Stimulated activated CD8-positive, alpha-beta memory T cell treated with anti-CD3 and anti-CD28 coated beads, Interleukin-7, amount 100 ng/mL, for 48 hours (primary cell): Measurements from ENCODE around the gene HTR3D.
"Not testable (repeated sequence)": the region's sequence is repeated elsewhere in the genome, so short reads cannot be mapped to it uniquely, and the experiment has no call there.

Experiments used
- DNase-seq, 2 donors: peaks; one replicate each; pipeline ENCODE4 v3.0.0-alpha.2; 2020; ENCODE audit warnings: low read depth in 1 of 2; ENCODE audit errors: extremely low read depth in 1 of 2

The HTR3D gene

DNA sequence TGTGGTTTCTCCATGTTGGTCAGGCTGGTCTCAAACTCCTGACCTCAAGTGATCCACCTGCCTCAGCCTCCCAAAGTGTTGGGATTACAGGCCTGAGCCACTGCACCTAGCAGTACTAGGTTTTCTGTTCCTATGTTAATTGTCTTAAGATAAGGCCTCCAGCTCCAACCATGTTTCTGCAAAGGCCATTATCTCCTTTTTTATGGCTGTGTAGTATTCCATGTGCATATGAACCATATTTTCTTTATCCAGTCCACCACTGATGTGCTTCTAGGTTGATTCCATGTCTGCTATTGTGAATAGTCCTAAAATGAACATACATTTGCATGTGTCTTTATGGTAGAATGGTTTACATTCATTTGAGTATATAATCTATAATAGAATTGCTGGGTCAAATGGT lies 31.1 kb downstream of the HTR3D start:
- DNase-seq: no peak

GRCh38 chr3:184066211-184066610 lies 34.7 kb downstream of the HTR3D start:
- no peak for DNase-seq

- DNase-seq: no peak
These were observed 36.1 kb downstream of the HTR3D start for GRCh38 chr3:184067573-184068055.

DNA sequence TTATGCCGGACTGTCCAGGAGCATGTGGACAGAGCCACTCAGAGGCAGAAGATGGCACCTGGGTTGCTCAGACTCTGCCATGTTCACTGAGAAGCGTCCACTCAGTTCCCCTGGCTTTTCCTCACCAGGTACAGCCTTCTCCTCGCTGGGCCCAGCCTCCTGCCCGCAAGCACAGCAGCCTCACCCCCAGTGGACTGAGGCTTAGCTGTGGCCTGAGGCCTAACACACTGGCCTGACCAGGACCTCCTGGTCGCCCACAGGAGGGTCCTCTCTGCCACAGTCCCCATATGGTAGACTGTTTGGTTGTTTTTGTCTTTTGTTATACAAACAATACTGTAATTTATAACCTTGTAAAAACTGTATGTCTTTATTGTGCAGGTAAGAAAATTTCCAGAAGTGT lies 36.8 kb downstream of the HTR3D start:
- no peak for DNase-seq

GRCh38 chr3:184071142-184071541 lies 39.6 kb downstream of the HTR3D start:
- not testable (repeated sequence) for DNase-seq

GRCh38 chr3:184073621-184074020 lies 42.1 kb downstream of the HTR3D start:
- DNase-seq: no peak

DNA sequence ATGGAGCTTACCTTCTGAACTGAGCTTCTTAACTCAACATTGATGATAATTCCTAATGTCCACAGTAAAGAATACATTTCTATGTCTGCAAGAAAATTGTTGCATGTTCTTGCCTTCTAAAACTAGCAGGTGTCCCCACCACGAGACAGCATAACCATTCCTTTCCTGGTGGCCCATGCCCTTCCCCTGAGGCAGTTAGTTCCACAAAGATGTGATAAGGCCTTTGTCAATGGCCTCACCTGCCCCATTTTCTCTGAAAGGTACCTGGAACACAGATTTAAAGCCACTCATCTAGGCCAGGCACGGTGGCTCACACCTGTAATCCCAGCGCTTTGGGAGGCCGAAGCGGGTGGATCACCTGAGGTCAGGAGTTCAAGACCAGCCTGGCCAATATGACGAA lies 44.4 kb downstream of the HTR3D start:
- no peak for DNase-seq

DNA sequence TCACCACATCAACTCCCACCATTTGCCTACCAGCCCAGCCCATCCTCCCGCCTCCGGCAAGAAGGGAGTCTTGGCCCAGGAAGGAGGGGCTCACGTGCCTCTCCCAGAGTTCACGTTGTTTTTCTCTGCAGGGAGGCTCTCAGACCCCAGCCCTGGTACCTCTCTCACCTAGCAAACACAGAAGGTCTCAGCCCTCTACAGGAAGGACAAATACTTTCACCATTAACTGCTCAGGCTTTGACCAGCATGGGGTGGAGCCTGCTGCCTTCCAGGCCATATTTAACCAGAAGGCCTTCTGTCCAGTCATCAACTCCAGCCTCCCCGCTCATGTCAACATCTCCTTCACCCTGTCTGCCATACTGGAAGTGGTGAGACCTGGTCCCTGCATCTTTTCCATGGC lies 46.3 kb downstream of the HTR3D start:
- DNase-seq: no peak

DNA sequence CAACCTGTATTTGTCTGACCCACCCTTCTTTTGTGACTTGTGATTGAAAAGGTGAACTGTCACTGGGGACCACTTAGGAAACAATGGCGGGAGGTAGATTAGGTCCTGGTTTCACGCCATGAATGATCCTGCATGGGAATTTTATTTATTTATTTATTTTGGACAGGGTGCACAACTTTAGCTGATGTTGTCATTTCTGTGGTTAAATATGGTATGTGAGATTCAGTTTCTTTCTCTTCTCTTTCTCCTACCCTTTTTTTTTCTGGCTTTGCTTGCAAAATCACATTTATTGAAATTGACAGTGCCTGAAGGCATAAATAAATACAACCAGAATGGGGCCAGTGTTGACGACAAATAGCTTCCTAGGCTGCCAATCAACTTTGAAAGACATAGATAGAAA lies 47.3 kb downstream of the HTR3D start:
- no peak for DNase-seq

DNA sequence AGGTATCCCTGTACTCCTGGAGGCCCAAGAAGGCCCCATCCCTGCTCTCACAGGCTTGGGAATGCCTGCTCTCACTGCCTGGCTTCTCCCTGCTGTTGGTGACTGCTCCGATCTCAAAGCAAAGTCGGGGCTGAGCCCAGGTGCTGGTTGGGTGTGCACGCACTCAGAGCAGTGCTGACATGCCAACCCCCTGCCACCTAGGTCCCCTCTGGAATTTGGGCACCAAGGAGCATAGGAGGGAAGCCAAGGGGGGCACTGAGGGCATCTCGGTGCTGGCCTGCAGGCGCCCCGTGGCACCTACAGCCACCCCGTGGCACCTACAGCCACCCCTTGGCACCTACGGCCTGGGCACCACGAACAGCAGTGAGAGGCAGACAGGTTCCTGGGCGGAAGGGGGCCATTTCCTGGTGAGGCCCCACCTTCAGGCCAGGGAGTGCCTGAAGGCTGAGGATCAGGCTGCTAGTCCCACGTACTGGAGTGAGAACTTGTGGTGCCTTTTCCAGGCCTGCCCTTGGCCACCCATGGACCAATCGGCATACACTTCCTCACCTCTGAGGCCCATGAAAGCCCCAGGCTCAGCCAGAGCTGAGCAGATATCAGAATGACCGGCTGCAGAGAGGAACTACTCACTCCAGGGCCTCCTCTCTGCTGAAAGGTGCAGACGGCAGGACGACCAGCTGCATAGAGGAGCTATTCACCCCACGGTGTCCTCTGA lies 49.7 kb downstream of the HTR3D start:
- DNase-seq: no peak

DNA sequence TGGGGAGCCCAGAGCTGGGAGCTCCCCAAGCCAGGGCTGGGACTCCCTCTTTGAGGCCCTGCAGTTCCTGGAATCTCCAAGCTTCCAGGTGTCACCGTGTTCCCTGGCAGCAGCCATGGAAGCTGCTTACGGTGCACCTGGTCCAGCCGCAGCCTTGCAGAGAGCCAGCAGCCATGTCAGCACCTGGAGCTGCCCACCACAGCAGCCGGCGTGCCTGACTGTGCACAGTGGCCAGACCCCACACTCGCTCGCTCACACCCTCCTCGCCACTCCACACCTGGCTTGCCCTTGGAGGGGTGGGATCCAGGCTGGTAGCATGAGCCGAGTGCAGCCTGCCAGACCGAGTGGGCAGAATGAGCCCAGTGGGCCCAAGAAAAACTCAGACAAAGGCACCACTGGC lies 50.5 kb downstream of the HTR3D start:
- no peak for DNase-seq

GRCh38 chr3:184082465-184082864 lies 50.9 kb downstream of the HTR3D start:
- DNase-seq: no peak

DNA sequence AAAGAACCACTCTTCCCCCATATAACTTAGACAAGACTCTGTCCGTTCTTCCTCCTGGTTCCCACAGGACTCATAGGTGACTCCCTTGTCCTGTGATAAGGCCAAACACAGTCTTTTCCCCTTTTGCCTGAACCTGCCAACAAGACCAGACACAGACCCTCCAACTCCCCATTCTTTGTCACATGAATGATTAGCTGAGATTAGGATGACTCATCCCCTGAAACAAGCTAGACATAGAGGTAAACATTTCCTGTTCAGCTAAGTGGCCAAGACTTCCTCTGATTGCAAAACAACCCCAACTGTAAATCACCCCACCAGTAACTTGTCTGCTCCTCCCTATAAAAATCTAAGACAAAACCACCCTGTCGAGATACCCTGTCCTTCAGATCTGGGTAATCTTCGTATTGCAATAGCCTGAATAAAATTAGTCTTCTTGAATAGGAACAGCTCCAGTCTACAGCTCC lies 53.9 kb downstream of the HTR3D start:
- DNase-seq: no peak
